A549 treated with GW870086 at 1 μM for 4 hours (cell line): Measurements from ENCODE around the gene FBXL16. TPM values are rescaled to one million over a fixed set of nuclear protein-coding genes. Genes with fewer than 3 reads are reported as not detected.

Source experiments
- total RNA-seq: library from RNA; stranded (reverse); fragments of 200-300 nt; extraction: Qiagen RNA extraction; gene quantifications from 5 replicates; pipeline ENCODE4 v1.2.3, GENCODE V29; 2022; ENCODE audit warnings: low read depth

FBXL16 gene, protein sequence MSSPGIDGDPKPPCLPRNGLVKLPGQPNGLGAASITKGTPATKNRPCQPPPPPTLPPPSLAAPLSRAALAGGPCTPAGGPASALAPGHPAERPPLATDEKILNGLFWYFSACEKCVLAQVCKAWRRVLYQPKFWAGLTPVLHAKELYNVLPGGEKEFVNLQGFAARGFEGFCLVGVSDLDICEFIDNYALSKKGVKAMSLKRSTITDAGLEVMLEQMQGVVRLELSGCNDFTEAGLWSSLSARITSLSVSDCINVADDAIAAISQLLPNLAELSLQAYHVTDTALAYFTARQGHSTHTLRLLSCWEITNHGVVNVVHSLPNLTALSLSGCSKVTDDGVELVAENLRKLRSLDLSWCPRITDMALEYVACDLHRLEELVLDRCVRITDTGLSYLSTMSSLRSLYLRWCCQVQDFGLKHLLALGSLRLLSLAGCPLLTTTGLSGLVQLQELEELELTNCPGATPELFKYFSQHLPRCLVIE
- 5.4 to 11.7 TPM (median 7.4 TPM) in 5 replicates for total RNA-seq

DNA sequence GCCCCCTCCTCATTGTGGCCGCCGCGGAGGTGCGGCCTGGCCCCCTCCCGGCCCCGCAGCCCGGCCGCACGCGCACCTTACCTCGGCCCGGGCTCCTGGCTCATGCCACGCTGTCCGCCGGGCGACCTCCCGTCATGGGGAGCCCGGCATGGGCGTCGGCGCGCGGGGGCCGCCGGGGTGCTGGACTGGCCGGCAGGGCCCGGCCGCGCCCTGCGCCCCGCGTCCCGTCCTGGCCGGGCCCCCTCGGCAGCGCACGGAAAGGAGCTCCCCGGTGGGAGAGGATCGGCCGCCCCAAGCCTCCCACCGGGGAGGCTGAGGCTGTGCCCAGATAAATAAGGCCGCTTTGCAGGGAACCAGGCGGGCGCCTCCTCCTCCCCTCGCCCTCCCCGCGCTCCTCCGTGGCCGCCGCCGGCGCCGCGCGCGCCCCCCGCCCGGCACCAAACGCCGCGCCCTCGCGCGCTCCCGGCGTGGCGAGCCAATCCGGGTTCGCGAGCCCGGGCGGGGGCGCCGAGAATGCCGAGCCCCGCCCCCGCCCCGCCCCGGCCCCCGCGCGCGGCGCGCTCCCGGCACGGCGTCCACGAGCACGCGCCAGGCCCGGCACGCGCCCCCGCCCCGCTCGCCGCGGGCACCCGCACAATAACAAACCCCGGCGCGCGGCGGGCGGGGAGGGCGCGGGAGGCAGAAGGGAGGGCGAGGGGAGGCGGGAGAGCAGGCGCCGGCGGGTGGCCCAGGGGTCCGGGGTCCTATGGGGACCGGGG lies at the start of gene FBXL16:
Gene FBXL16 (minus strand): TSS at position 371 of the 758 bp plus-strand sequence. CDS start 8,396 bp downstream, outside the sequence.

DNA sequence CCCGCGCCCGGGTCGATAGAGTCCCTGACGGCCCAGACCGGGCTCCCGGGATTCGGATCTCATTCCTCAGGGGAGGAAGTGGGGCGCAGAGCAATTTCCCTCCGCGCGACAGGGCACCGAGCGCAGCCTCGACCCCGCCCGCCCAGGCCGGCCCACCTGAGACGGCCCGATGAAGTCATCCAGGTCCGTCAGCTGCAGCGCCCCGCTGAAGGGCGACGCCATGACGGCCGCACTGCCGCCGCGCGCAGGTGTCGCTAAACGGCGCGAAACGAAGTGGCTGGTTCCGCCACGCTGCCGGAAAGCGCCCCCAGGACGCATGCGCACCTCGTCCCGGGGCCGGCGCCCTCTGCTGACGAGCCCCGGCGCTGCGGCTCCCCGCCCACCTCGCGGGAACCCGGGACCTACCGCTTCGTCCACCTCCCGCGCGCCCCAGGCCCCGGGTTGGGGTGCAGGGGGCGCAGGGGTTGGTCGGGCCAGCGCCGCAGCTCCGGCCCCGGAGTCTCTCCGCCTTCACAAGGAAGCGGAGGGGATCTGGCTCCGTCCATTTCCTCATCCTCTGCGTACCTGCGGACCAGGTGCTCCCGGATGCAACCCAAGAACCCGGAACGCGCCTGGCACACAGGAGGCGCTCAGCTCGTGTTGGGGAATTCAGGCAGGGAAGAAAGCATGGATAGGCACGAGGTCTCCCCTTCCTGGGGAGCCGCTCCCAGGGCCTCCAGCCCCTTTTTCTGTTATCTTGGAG lies 35.3 kb upstream of the FBXL16 start, which contains the start of gene CIAO3:
Gene CIAO3 (minus strand): TSS at position 234 of the 742 bp plus-strand sequence. CDS start 12 bp downstream, at position 222.

DNA sequence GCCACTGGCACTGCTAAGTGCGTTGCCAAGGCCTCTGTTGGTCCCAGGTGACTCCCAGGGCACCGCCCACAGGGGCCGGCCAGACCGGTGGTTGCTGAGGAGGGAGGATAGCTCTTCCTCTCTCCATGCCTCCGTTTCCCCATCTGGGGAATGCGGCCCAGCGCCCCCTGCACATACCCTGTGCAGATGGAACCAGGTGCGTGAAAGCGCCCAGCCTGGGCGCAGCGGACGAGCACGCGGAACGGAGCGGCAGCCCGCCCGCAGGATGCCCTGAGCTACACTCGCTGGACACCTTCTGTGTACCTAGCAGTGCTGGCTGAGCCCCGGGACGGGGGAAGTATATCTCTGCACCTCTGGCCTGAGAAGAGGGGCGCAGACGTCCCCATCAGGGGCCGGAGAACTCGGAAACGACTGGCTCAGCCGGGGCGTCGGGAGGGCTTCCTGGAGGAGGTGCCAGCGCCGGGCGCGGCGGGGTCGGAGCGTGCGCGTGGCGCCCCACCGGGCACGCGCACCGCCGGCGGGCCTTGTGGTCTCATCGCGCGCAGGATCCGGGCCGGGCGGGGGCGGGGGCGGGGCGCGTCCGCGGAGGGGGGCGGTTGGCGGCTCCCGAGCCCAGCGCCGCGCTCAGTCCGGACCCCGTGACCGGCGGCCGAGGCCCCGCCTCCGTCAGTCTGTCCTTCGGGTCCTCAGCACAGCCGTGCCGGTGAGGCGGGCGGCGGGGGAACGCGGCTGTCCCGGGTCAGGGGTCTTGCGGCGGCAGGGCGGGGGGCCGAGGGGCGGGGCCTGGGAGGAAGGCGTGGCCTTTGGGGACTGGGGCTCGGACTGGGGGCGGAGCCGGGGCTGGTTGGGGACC lies 21.1 kb upstream of the FBXL16 start, which contains the start of the genes CCDC78 and HAGHL:
Gene CCDC78 (minus strand): TSS at position 6 of the 853 bp plus-strand sequence. CDS start 76 bp downstream, outside the sequence.
Gene HAGHL (plus strand): TSS at position 669 of the 853 bp plus-strand sequence. CDS start 404 bp downstream, outside the sequence.

DNA sequence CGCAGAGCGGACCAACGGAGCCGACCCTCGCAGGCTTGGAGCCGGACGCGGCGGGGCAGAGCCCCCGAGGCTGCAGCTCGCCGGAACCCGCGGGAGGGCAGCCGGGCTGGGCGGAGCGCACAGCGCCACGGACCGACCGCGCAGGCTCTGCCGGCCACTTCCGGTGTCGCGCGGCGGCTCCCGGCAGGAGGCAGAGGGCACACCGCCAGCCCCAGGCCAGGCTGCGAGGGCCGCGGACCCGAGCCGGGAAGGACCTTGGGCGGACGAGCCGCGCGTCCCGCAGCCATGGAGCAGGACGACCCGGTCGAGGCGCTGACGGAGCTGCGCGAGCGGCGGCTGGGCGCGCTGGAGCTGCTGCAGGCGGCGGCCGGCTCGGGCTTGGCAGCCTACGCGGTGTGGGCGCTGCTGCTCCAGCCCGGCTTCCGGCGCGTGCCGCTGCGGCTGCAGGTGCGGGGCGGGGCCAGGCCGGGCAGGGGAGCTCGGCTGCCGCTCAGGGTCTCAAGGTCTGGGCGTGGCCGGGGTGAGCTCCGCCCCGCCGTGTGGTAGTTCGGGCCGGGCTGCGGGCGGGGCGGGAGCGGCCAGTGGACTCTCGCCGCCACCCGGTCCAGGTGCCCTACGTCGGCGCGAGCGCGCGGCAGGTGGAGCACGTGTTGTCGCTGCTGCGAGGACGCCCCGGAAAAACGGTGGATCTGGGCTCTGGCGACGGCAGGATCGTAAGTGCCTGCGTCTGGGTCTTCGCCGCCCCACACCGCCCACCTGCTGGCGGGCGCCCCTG lies 15.6 kb upstream of the FBXL16 start, which contains the start of gene ANTKMT:
Gene ANTKMT (plus strand): TSS at position 157 of the 775 bp plus-strand sequence. CDS start 129 bp downstream, at position 286.

GRCh38 chr16:714558-715476 lies 9.2 kb upstream of the FBXL16 start, which contains the start of gene METRN:
Gene METRN, plus strand, starts transcription at chr16:715118. Its CDS starts 172 bp downstream, at chr16:715290.

DNA sequence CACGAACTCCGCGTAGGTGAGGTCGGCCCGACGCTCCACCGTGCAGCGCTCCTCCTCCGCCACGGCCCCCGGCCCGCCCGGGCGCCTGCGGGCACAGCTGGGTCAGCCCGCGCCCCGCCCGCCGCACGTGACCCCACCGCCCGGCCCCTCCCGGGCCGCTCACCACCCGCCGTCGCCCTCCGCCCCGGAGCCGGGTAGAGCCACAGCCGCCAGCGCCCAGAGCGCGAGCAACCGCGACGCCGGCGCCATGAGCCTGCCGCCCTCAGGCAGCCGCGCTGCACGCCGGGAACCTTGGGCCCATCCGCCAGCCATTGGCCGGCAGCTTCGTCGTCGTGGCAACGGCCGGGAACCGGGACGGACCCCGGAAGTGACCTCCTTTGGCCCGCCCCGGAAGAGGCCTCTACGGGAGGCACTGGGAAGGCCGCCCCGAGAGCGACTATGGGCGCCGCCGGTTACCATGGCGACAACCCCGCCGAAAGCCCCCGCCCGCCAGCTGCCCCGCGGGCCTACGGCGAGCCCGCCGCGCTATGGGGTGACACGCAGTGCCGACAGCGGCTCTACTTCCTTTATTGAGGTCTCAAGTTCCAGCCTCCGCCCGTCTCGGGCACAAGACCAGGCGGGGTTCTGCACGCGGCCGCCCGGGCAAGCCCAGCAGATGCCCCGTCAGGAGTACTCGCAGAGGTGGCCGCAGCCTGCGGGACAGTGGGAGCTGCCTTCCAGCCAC lies 21.4 kb downstream of the FBXL16 start, which contains the start of gene JMJD8:
Gene JMJD8 (minus strand): TSS at position 264 of the 724 bp plus-strand sequence. CDS start 15 bp downstream, at position 249.

GRCh38 chr16:679814-680624 lies 25.6 kb downstream of the FBXL16 start, which contains the start of gene STUB1:
Gene STUB1, plus strand, starts transcription at chr16:680410. Its CDS starts 116 bp downstream, at chr16:680526.

DNA sequence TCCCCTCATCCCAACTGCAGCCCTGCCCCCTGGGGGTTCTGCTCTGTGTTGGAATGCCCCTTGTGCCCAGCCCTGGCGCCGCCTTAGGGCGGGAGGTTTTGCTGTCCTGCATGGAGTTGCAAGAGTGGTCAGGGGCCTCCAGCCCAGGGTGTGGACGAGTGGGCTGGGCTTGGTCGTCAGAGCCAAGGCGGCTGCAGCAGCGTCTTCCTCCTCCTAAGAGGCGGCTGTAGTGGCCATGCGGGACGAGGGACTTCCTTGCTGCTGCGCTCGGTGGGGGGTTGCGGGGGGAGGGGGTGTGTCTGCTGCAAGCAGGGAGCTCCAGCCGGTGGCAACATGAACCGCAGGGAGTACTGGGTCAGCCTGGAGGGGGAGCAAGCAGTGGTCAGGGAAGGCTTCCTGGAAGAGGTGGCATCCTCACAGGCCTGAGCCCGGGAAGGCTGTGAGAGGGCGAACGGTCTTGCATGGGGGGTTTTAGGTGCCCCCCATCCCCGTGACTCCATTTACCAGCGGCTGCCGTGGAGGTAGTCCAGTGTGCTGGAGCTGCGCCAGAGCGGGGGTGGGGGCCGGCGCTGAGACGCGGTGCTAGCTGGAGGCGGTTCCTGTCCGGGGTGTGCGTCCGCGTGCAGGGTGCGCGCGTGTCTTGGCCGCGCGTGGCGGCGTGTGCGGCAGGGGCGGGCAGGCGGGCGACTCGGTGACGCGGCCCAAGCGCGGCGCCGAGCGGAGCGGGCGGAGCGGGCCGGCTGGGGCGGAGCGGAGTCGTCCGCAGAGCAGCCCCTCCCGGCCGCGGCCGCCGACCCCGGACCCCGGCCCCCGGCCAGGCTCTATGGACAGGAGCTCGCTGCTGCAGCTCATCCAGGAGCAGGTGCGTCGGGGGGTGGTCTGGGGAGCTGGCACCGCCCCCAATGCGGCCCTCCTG lies 30.4 kb downstream of the FBXL16 start, which contains the start of gene RHBDL1:
Gene RHBDL1 (plus strand): TSS at position 704 of the 916 bp plus-strand sequence. CDS start 120 bp downstream, at position 824.

DNA sequence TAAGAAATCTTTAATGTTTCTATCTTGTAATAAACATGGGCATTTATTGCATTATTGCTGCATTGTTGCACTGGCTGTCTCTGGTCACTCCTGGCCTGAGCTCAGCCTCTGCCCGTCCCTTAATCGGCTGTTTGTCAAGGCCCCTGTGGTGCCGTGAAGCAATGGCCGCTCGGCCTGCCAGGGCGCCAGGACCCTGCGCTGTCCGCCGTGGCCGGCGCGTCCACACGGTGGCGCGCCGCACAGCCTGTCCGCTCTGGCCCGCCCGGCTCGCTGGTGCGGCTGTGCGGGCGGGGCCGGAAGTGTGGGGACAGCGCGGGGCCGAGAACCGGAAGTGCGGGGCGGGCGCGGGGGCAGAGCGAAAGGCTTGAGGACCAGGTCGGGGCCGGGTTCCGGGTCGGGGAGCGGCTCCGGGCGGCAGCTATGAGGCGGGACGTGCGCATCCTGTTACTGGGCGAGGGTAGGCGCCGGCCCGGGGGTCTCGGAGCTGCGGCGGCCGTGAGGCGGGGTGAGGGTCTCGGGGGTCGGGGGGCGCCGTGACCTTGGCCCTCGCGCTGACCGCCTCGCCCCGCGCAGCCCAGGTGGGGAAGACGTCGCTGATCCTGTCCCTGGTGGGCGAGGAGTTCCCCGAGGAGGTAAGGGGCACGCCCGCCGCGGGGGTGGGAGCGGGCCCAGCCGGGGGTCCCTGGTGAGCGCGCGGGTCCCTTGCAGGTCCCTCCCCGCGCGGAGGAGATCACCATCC lies 37.7 kb downstream of the FBXL16 start, which contains the start of gene RHOT2:
Gene RHOT2 (plus strand): TSS at position 353 of the 739 bp plus-strand sequence. CDS start 68 bp downstream, at position 421.

DNA sequence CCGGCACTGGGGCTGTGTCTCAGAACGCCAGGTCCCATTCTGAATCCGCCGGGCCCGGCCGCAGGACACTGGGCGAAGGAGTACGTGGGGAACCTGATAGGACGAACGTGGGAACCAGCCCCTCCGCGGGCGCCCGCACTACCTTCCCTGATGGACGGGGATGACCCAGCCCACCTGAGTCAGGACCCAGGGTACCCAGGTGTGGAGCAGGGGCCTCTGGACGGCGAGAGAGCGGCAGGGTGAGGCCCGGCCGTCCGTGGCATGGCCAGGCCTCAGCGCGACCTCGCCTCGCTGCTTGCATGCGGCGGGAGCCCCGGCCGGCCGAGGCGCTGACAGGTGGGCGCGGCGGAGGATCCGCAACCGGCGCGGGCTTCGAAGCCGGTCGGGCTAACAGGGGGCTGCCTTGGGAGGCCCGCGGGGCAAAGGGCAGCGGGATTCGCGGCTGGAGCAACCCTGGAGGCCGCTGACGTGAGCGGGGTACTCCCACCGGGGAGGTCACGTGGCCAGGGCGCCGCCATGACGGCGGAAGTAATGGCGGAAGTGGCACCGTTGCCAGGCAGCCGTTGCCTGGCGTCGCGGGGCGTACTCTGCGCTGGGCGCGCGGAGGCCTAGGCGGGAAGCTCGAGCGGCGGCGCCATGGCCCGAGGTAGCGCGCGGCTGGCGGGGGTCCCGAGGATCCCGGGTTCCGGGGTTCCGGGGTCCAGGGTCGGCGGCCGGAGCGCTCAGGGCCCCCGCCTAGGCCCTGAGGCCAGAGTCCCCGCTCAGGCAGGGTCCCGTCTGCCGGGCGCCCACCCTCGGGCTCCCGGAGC lies 56.6 kb downstream of the FBXL16 start, which contains the start of gene WDR90:
Gene WDR90 (plus strand): TSS at position 585 of the 809 bp plus-strand sequence. CDS start 52 bp downstream, at position 637.

